Loucy (cell line): ENCODE data around the gene PSMD12.
A peak's percentile ranks its signal among the peaks of the same experiment; 100 is the strongest.

Experiments used
- H2AFZ ChIP-seq: fragments of 200-600 bp; sonication (generic); 2 replicates; pipeline ENCODE4 v1.6.0; 2016; ENCODE audit warnings: antibody characterized with exemption, mild to moderate bottlenecking, low read length, moderate library complexity
- H3F3A ChIP-seq: fragments of 200-600 bp; 2 replicates; pipeline ENCODE4 v1.6.0; 2016; ENCODE audit warnings: antibody characterized with exemption, low read depth, mild to moderate bottlenecking
- H3K27me3 ChIP-seq: fragments of 200-600 bp; sonication (generic); 2 replicates; pipeline ENCODE4 v1.6.1; 2014; ENCODE audit warnings: low read length, mild to moderate bottlenecking; ENCODE audit not compliant: insufficient read depth, poor library complexity, severe bottlenecking
- H3K36me3 ChIP-seq: fragments of 200-600 bp; sonication (generic); 2 replicates; pipeline ENCODE4 v1.6.1; 2016; ENCODE audit warnings: low read length; ENCODE audit not compliant: insufficient read depth
- H3K4me1 ChIP-seq: fragments of 200-600 bp; sonication (generic); 2 replicates; pipeline ENCODE4 v1.5.1; 2014; ENCODE audit warnings: low read length, mild to moderate bottlenecking; ENCODE audit not compliant: insufficient read depth, poor library complexity, severe bottlenecking
- H3K4me2 ChIP-seq: fragments of 200-600 bp; sonication (generic); 2 replicates; pipeline ENCODE4 v1.6.0; 2014; ENCODE audit warnings: antibody characterized with exemption, low read length, low read depth, mild to moderate bottlenecking; ENCODE audit not compliant: poor library complexity, severe bottlenecking
- H3K4me3 ChIP-seq: fragments of 200-600 bp; sonication (generic); 2 replicates; pipeline ENCODE4 v1.5.1; 2014; ENCODE audit warnings: low read length, mild to moderate bottlenecking, mixed read lengths; ENCODE audit not compliant: poor library complexity, severe bottlenecking
- H3K79me2 ChIP-seq: fragments of 200-600 bp; sonication (generic); 2 replicates; pipeline ENCODE4 v1.6.1; 2014; ENCODE audit warnings: low read length; ENCODE audit not compliant: insufficient read depth
- H3K9ac ChIP-seq: fragments of 200-600 bp; sonication (generic); 2 replicates; pipeline ENCODE4 v1.6.0; 2014; ENCODE audit warnings: mild to moderate bottlenecking, low read depth, low read length, moderate library complexity; ENCODE audit not compliant: poor library complexity, severe bottlenecking
- H3K9me2 ChIP-seq: fragments of 200-600 bp; sonication (generic); replicated peaks from 2 replicates; pipeline ENCODE4 v1.6.1; 2016; ENCODE audit warnings: low read depth, low read length, mixed read lengths
- H3K9me3 ChIP-seq: fragments of 200-600 bp; sonication (generic); 2 replicates; pipeline ENCODE4 v1.6.1; 2014; ENCODE audit warnings: mild to moderate bottlenecking, antibody characterized with exemption, low read length, low read depth; ENCODE audit not compliant: insufficient read depth
- H4K20me1 ChIP-seq: fragments of 200-600 bp; sonication (generic); 2 replicates; pipeline ENCODE4 v1.6.0; 2014; ENCODE audit warnings: antibody characterized with exemption, low read length, mild to moderate bottlenecking; ENCODE audit not compliant: insufficient read depth, poor library complexity, severe bottlenecking
- EZH2phosphoT487 ChIP-seq: fragments of 200-600 bp; IDR thresholded peaks from 2 replicates; pipeline ENCODE4 v1.6.1; 2018; ENCODE audit warnings: antibody characterized with exemption, mild to moderate bottlenecking, moderate library complexity, borderline replicate concordance
- TF ChIP-seq, protein P1 (sequence below): fragments of 200-600 bp; sonication (generic); conservative IDR thresholded peaks from 2 replicates; pipeline ENCODE4 v1.5.1; 2014; ENCODE audit warnings: mild to moderate bottlenecking, antibody characterized with exemption, low read length

PSMD12 gene

DNA sequence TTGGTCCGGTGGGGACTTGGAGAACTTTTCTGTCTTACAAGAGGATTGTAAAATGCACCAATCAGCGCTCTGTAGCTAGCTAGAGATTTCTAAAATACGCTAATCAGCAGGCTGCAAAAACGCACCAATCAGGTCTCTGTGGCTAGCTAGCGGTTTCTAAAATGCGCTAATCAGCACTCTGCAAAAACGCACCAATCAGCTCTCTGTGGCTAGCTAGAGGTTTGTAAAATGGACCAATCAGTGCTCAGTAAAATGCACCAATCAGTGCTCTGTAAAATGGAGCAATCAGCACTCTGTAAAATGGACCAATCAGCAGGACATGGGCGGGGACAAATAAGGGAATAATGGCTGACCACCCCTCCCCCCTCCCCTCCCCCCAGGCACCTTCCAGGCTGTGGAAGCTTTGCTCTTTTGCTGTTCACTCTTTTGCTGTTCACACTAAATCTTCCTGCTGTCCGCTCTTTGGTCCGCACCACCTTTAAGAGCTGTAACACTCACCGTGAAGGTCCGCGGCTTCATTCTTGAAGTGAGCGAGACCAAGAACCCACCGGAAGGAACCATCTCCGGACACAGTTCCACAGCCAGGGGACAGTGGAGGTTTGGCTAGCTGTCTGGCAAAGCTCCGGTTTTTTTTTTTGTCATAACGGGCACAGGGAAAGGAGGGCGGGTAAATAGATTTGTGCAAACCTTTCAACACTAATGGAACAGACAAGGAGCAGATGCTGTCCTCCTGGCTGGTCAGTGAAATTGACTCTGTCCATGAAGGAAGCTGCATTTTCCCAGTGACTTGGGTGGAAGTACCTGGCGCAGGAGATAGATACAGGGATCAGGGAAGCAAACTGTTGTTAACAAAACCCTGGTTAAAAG lies 19.0 kb upstream of the PSMD12 start:
- no peaks in the 10 kb centered on the region for H3K36me3 ChIP-seq
- H3K4me3 ChIP-seq, result no peak overlapping the region
- H3K9ac ChIP-seq, result no peak overlapping the region
- no peaks in the 10 kb centered on the region for H3K79me2 ChIP-seq
- no peaks in the 10 kb centered on the region for H3F3A ChIP-seq
- H2AFZ ChIP-seq, result no peak overlapping the region
- H3K27me3 ChIP-seq, result no peaks in the 10 kb centered on the region
- TF ChIP-seq EZH2phosphoT487, result no peak
- TF ChIP-seq, protein P1, sequence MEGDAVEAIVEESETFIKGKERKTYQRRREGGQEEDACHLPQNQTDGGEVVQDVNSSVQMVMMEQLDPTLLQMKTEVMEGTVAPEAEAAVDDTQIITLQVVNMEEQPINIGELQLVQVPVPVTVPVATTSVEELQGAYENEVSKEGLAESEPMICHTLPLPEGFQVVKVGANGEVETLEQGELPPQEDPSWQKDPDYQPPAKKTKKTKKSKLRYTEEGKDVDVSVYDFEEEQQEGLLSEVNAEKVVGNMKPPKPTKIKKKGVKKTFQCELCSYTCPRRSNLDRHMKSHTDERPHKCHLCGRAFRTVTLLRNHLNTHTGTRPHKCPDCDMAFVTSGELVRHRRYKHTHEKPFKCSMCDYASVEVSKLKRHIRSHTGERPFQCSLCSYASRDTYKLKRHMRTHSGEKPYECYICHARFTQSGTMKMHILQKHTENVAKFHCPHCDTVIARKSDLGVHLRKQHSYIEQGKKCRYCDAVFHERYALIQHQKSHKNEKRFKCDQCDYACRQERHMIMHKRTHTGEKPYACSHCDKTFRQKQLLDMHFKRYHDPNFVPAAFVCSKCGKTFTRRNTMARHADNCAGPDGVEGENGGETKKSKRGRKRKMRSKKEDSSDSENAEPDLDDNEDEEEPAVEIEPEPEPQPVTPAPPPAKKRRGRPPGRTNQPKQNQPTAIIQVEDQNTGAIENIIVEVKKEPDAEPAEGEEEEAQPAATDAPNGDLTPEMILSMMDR, result no peak
- no peaks in the 10 kb centered on the region for H3K9me2 ChIP-seq
- no peaks in the 10 kb centered on the region for H3K9me3 ChIP-seq
- no peaks in the 10 kb centered on the region for H4K20me1 ChIP-seq
- H3K4me2 ChIP-seq, result no peak overlapping the region
- peaks cover 3% of the 10 kb centered on the region for H3K4me1 ChIP-seq

DNA sequence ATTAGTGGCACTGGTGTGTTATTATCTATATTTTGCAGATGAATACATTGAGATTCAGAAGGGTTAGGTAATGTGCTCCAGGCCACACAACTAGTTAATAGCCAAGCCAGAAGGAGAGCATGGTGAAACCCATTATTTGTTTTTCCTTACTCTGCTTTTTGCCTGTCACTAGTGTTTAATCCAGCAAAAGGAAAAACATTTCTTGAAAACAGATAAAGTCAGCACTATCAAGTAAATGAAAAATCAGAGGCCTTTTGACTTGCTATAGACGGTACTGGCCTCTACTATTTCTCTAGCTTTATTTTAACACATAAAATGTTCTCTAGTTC lies 15.5 kb upstream of the PSMD12 start:
- Histone ChIP-seq H3K4me2 (peak overlapping the region; percentile 10), H3K4me3 (no peak overlapping the region), H3F3A (no peaks in the 10 kb centered on the region), H4K20me1 (no peaks in the 10 kb centered on the region), H3K9me2 (no peaks in the 10 kb centered on the region), H3K79me2 (no peaks in the 10 kb centered on the region), H3K36me3 (no peaks in the 10 kb centered on the region), H3K4me1 (peaks cover 10% of the 10 kb centered on the region), H2AFZ (no peak overlapping the region), H3K9me3 (no peaks in the 10 kb centered on the region), H3K9ac (no peak overlapping the region), H3K27me3 (no peaks in the 10 kb centered on the region)
- TF ChIP-seq EZH2phosphoT487, result no peak
- TF ChIP-seq, protein P1, result no peak

DNA sequence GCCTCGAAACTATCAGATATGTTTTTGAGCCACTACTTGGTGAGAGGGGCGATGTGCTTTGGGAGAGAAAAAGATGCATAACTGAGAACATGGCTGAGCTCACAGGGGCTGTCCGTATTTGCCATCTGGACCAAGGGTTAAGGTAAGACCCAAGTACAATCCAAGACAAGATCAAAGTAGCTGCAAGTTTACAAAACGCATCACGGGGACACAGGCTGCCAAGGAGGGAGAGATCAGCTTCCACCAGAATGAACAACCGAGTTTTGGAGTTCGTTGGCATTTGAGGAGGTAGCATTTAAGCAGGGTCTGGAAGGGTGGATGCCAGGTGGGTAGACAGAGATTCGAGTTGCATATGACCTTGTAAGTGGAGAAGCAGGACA lies 12.9 kb upstream of the PSMD12 start:
- H3K9ac ChIP-seq, result peak overlapping the region; percentile 89
- no peaks in the 10 kb centered on the region for H3K9me2 ChIP-seq
- no peaks in the 10 kb centered on the region for H3K79me2 ChIP-seq
- no peaks in the 10 kb centered on the region for H3K9me3 ChIP-seq
- H3F3A ChIP-seq, result no peaks in the 10 kb centered on the region
- peak overlapping the region; percentile 93 for H3K4me2 ChIP-seq
- H2AFZ ChIP-seq, result peak overlapping the region; percentile 87
- peaks cover 25% of the 10 kb centered on the region for H3K4me1 ChIP-seq
- H3K27me3 ChIP-seq, result no peaks in the 10 kb centered on the region
- no peaks in the 10 kb centered on the region for H4K20me1 ChIP-seq
- peak overlapping the region; percentile 78 for H3K4me3 ChIP-seq
- no peaks in the 10 kb centered on the region for H3K36me3 ChIP-seq
- TF ChIP-seq EZH2phosphoT487, result no peak
- TF ChIP-seq, protein P1, result no peak
